DND-41 (cell line): ENCODE data around the gene SP140.

Source experiments
- EZH2 ChIP-seq: IDR thresholded peaks from 3 replicates; pipeline ENCODE4 v1.6.1; 2012; ENCODE audit warnings: borderline replicate concordance, low read depth, mild to moderate bottlenecking, moderate library complexity, low read length, inconsistent platforms; ENCODE audit not compliant: severe bottlenecking
- TF ChIP-seq, protein P1 (sequence below): IDR thresholded peaks from 2 replicates; pipeline ENCODE4 v1.5.1; 2012; ENCODE audit warnings: borderline replicate concordance, low read length, moderate library complexity, mild to moderate bottlenecking; ENCODE audit not compliant: poor library complexity, severe bottlenecking; ENCODE audit errors: extremely low read depth

DNA sequence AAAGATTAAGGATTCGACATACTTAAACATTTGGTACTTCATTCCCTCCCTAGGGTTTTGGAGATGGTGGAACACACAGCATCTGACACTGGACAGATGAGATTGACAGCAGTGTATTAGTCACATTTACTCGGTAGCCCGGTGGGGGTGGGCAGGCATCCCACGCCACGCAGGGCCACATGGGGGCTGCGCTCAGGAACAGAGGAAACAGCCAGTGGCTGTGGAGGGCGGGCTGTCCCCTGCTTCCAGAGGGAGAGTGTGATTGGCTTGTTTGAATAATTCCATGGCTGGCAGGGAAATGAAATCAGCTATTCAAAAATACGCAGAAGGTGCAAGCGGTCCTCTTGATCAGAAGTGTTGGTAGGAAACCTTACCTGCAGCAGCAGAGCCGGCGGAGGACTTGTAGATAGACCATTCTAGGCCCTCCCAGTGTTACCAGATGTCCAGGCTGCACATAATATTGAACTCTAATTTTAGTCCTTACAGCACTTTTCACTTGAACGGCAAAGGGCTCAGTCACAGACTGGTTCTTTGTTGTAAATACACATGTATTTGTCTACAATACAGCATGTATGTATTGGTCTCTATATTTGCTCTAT is 83.0 kb downstream of the SP140 start:
- TF ChIP-seq, protein P1, sequence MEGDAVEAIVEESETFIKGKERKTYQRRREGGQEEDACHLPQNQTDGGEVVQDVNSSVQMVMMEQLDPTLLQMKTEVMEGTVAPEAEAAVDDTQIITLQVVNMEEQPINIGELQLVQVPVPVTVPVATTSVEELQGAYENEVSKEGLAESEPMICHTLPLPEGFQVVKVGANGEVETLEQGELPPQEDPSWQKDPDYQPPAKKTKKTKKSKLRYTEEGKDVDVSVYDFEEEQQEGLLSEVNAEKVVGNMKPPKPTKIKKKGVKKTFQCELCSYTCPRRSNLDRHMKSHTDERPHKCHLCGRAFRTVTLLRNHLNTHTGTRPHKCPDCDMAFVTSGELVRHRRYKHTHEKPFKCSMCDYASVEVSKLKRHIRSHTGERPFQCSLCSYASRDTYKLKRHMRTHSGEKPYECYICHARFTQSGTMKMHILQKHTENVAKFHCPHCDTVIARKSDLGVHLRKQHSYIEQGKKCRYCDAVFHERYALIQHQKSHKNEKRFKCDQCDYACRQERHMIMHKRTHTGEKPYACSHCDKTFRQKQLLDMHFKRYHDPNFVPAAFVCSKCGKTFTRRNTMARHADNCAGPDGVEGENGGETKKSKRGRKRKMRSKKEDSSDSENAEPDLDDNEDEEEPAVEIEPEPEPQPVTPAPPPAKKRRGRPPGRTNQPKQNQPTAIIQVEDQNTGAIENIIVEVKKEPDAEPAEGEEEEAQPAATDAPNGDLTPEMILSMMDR: no peak
- no peak for TF ChIP-seq EZH2
